IMR-90 (cell line): ENCODE measurements around the gene CDH1.

Experiments used
- POLR2A ChIP-seq: IDR thresholded peaks from 2 replicates; pipeline ENCODE4 v1.6.1; 2012; ENCODE audit warnings: mild to moderate bottlenecking, low read depth, low read length
- TF ChIP-seq, protein P1 (sequence below): conservative IDR thresholded peaks from 2 replicates; pipeline ENCODE4 v1.5.1; 2012; ENCODE audit warnings: mild to moderate bottlenecking, low read depth, low read length, improper control_type of control experiment

DNA sequence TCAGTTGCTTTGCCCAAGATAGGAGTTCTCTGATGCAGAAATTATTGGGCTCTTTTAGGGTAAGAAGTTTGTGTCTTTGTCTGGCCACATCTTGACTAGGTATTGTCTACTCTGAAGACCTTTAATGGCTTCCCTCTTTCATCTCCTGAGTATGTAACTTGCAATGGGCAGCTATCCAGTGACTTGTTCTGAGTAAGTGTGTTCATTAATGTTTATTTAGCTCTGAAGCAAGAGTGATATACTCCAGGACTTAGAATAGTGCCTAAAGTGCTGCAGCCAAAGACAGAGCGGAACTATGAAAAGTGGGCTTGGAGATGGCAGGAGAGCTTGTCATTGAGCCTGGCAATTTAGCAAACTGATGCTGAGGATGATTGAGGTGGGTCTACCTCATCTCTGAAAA is 97.5 kb downstream of the CDH1 start:
- TF ChIP-seq, protein P1, sequence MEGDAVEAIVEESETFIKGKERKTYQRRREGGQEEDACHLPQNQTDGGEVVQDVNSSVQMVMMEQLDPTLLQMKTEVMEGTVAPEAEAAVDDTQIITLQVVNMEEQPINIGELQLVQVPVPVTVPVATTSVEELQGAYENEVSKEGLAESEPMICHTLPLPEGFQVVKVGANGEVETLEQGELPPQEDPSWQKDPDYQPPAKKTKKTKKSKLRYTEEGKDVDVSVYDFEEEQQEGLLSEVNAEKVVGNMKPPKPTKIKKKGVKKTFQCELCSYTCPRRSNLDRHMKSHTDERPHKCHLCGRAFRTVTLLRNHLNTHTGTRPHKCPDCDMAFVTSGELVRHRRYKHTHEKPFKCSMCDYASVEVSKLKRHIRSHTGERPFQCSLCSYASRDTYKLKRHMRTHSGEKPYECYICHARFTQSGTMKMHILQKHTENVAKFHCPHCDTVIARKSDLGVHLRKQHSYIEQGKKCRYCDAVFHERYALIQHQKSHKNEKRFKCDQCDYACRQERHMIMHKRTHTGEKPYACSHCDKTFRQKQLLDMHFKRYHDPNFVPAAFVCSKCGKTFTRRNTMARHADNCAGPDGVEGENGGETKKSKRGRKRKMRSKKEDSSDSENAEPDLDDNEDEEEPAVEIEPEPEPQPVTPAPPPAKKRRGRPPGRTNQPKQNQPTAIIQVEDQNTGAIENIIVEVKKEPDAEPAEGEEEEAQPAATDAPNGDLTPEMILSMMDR = no peak
- TF ChIP-seq POLR2A = no peak
